GM18907 (cell line): ENCODE data around the gene ENO4.

Experiments
- ATAC-seq: cut with Tn5 transposase; IDR thresholded peaks from one replicate; pipeline ENCODE4 v1.9.1; 2021; ENCODE audit warnings: mild to moderate bottlenecking, moderate library complexity; ENCODE audit not compliant: unreplicated experiment

ENO4 gene

DNA sequence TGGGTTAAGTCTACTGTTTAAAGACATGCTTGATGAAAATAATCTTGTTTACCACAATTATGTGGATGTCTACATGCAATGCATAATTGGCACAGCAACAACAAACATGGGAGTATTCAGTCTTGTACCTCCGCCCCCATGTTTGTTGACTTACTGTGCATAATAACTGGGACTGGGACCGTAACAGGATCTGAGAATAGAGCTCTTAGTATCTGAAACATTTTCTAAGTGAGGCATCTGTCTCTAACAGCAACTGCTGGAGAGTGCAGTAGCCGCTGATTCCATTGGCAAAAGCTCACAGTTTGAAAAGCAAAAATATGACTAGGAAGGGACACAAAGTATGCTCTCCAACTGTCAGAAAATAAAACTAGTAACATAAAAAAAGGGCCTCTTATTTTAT, 61.6 kb downstream of the ENO4 start:
- ATAC-seq = no peak

DNA sequence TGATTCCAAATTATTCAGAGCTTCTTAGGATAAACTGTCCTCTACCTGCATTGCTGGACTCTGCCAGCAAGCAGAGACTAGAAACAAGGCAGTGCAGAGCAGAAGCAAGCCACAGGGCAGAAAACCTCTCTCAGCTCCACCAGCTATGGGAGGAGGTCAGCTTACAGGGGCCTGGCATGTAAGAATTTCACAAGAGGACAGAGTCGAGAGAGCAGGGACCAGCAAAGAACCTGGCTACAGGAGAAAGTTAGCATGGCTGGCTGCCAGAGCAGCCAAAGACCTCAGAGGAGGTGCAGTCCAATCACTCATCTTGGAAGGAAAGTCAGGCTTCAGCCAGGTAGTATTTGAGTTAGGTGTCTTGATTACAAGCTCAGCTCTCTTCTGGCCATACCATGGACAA, 62.9 kb downstream of the ENO4 start:
- ATAC-seq = no peak

DNA sequence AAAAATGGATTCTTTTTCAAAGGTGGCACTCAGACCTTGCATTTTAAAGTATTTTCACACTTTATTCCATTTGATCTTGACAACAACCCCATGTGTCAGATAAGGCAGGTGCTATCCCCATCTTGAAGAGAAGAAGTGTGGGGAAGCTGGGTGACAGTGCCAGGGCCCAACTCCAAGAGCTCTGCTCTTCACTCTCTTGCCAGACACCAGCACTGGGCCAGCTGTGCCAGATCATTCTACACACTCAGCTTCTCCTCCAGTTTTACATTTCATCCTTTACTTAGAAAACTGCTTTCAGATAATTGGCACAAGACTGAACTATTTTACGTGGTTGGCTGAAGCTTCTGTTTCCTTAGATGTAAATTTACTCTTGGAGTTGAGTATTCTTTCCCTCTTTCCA, 64.4 kb downstream of the ENO4 start:
- no peak for ATAC-seq

DNA sequence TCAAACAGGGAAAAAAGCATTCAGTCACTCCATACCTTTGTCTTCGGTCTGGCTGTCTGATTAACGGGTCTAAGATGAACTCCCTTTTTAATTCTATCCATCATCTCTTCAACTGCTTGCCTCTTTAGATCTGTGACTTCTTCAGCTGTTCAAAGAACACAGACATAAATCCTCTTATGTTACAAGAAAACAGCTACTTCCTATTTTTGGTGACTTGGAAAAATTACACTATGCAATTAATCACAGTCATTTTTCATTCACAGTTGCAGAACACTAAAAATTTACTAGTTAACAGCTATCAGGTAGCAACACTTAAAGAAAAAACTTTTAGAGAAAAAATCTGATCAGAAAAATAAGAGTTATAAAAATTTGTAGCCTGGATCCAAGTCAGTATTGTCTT, 66.0 kb downstream of the ENO4 start:
- no peak for ATAC-seq

DNA sequence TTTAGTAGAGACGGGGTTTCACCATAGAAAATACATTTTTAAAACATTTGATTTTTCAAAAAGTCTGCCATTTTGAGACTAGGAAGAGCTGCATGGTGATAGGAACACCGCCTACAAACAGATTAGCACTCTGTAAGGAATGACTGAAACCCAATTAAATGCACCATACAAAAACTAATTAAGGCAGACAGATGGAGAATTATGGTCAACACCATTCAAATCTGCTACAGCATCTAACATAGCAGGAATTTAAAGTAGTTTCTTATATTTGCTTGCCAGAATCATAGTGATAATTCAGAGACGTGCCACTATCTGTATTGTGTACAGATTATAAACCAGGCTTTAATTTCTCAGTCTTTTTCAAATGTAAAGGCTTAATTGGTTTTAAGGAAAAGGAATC, 68.2 kb downstream of the ENO4 start:
- no peak for ATAC-seq

DNA sequence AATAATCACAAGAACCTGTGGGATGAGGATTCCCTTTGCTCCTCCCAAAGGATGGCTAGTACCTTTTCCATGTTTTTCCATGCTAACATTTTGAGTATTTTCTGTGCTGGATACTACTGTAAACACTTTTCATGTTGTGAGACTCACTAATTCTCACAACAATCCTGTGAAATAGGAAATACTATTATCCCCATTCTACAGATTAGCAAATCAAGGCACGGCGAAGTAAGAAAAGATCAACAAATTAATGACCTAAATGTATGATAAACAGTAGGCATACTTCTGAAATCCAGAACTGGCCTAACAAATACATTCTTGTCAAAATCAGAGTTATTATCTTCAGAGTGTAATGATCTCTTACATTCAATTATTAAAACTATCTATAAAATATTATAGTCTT, 69.3 kb downstream of the ENO4 start:
- no peak for ATAC-seq

DNA sequence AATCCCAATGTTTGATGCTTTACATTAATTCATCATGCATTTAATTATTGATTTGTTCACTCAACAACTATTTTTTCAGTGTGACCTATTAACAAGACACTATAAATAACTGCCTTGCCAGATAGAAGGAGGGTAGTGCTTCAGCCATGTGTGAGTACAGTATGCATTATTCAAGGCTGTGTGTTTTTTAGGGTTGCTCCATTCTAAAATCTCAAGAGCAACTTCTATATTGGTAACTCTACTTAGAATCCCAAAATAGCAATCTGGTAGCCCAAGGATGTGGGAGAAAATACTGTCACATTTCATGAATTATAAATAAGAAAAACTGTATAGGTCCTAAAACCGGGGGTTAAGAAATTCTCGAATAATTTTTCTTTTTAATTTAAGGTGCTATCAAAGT, 69.9 kb downstream of the ENO4 start:
- ATAC-seq = no peak

DNA sequence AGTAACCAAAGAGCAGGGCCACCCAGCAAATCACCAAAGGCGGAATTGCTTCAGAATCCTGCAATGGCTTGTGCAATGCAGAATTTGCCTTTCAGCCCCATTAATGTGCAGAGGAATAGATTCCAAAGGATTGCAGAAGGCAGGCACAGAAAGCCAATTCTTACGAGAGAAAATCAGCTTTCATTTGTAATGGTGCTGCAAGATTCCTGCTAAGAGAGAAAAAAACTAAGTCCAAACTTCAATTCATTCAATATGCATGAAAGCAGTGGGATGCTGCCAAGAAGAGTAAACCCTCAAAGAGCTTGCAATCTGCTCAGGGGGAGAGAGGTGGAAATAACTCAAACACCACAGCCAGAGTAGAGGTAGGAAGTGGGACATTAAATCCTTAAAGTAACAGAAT, 70.4 kb downstream of the ENO4 start:
- ATAC-seq = no peak

DNA sequence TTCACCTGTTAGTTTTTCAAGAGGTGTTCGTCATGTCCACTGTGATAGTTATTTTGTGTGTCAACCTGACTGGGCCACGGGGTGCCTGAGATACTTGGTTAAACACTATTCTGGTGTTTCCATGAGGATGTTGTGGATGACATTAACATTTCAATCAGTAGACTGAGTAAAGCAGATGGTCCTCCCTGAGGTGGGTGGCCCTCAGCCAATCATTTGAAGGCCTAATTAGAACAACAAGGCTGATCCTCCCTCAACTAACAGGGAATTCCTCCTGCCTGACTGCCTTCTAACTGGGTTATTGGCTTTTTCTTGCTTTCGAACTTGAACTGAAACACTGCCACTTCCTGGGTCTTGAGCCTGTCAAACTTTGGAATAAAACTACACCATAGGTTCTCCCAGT, 75.8 kb downstream of the ENO4 start:
- no peak for ATAC-seq

DNA sequence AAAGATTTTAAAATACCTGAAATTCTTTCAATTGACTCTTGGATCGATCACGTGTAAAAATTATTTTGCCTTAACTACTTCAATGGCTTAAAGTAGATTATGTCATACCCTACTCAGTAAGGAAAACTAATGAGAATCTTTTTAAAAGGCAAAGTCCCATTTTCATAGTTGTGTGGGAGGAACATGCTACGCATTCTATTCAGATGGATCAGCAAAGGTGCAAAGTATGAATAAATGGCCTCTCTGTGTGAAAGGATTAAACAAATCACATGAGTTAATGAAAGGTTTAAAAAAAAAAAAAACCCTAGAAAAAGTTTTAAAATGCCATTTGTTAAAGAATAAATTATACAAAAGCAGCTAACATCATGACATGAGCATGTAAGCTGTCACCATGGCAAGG, 77.1 kb downstream of the ENO4 start:
- no peak for ATAC-seq

DNA sequence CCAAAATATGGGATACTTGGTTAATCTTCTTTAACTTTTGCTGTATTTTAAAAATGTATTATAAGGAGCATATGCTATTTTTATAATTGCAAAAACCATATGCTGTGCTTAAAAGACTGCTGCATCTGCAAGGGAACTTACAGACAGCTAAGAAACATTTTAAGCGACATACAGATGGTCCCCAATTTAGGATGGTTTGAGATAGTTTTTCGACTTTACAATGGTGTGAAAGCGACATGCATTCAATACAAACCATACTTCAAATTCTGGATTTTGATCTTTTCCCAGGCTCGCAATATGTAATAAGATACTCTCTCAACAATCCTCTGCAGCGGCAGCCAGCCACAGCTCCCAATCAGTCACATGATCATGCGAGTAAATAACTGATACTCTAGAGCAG, 82.5 kb downstream of the ENO4 start:
- ATAC-seq = no peak
